ENCODE measurements around the gene SMIM35. TPM values are rescaled to one million over a fixed set of nuclear protein-coding genes. Genes with fewer than 3 reads are reported as not detected.
A peak's percentile ranks its signal among the peaks of the same experiment; 100 is the strongest.

Gene SMIM35
- total RNA-seq, 1 experiment from 2014 or later, result not detected

DNA sequence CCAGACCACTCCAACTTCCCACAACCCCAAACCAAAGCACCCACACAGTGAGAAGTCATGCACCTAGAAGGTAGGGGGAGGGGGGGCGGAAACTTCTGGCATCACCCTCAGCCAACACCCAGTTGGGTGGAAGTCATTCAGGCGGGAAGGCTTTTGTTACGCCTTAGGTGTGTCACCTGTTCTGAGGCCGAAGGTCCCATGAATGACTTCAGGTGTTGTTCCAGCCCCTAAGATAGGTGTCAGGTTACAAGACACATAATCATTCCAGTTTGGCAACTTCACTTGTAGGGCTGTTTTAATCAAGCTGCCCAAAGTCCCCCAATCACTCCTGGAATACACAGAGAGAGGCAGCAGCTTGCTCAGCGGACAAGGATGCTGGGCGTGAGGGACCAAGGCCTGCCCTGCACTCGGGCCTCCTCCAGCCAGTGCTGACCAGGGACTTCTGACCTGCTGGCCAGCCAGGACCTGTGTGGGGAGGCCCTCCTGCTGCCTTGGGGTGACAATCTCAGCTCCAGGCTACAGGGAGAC is 9.9 kb downstream of the SMIM35 start, which contains the start of gene TMPRSS4:
TMPRSS4 (plus strand) TSS at position 325 of the 528 bp plus-strand sequence. CDS start 225 bp downstream, outside the sequence.
- Histone ChIP-seq H2BK12ac (ENCODE audit: insufficient read length, low read depth, low read length) (no peak within 1 kb of the TSS), H2BK20ac (ENCODE audit: low read depth, low read length, poor library complexity, severe bottlenecking) (no peak within 1 kb of the TSS), H4K8ac (replicated peaks; ENCODE audit: insufficient read length, low read depth, low read length) (no peak within 1 kb of the TSS), H2AFZ (ENCODE audit: low read length) (no peak within 1 kb of the TSS), H3K4me2 (ENCODE audit: insufficient read depth, insufficient read length, low read length) (no peak within 1 kb of the TSS), H3K23ac (ENCODE audit: insufficient read length, low read depth, low read length) (no peak within 1 kb of the TSS), H3K4me1 (ENCODE audit: insufficient read depth, low read length) (no peaks in the 10 kb centered on the region; the same call in 1 of the 2 replicates), H4K5ac (ENCODE audit: insufficient read length, low read depth, low read length) (no peak within 1 kb of the TSS), H2BK15ac (ENCODE audit: low read depth, low read length) (no peak within 1 kb of the TSS), H3K18ac (ENCODE audit: insufficient read length, low read depth, low read length) (no peak within 1 kb of the TSS), H3K56ac (ENCODE audit: insufficient read length, low read depth, low read length) (no peak within 1 kb of the TSS), H3K27me3 (ENCODE audit: insufficient read depth, low read length) (no peaks in the 10 kb centered on the region), H3K9ac (ENCODE audit: extremely low read depth, insufficient read length, low read length) (no peak within 1 kb of the TSS), H2BK120ac (ENCODE audit: low read depth, low read length, poor library complexity, severe bottlenecking) (no peak within 1 kb of the TSS), H3K4ac (ENCODE audit: low read depth, low read length) (no peak within 1 kb of the TSS), H4K20me1 (ENCODE audit: control insufficient read depth, insufficient read depth, insufficient read length) (no peaks in the 10 kb centered on the region), H3K9me3 (ENCODE audit: control insufficient read depth, low read depth, low read length) (no peaks in the 10 kb centered on the region), H3K23me2 (ENCODE audit: insufficient read length, low read depth, low read length, poor library complexity, severe bottlenecking) (no peaks in the 10 kb centered on the region), H3K27ac (ENCODE audit: insufficient read length, low read depth, low read length) (no peak within 1 kb of the TSS), H3K79me1 (ENCODE audit: insufficient read depth, low read depth, low read length, poor library complexity, severe bottlenecking) (no peaks in the 10 kb centered on the region), H3K79me2 (ENCODE audit: insufficient read depth, low read length) (no peaks in the 10 kb centered on the region), H4K91ac (ENCODE audit: insufficient read length, low read depth, low read length) (no peak within 1 kb of the TSS), H2BK5ac (ENCODE audit: insufficient read length, low read length) (no peak within 1 kb of the TSS), H3T11ph (ENCODE audit: low read length) (no peak within 1 kb of the TSS), H2AK5ac (ENCODE audit: insufficient read length, low read length) (no peak within 1 kb of the TSS), H3K14ac (ENCODE audit: insufficient read depth, low read length) (no peak within 1 kb of the TSS; the same call in 1 of the 2 replicates)
- H3K4me3 Mint-ChIP-seq, result no peak within 1 kb of the TSS
- TF ChIP-seq, protein P1, sequence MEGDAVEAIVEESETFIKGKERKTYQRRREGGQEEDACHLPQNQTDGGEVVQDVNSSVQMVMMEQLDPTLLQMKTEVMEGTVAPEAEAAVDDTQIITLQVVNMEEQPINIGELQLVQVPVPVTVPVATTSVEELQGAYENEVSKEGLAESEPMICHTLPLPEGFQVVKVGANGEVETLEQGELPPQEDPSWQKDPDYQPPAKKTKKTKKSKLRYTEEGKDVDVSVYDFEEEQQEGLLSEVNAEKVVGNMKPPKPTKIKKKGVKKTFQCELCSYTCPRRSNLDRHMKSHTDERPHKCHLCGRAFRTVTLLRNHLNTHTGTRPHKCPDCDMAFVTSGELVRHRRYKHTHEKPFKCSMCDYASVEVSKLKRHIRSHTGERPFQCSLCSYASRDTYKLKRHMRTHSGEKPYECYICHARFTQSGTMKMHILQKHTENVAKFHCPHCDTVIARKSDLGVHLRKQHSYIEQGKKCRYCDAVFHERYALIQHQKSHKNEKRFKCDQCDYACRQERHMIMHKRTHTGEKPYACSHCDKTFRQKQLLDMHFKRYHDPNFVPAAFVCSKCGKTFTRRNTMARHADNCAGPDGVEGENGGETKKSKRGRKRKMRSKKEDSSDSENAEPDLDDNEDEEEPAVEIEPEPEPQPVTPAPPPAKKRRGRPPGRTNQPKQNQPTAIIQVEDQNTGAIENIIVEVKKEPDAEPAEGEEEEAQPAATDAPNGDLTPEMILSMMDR (conservative IDR thresholded peaks at IDR 0.05), result no peak
- DNase-seq, result peak; percentile 46
- H3K27me3 Mint-ChIP-seq (ENCODE audit: low read depth), result peaks cover 13% of the 10 kb centered on the region
- peaks cover 0 to 3% of the 10 kb centered on the region in 2 experiments; a peak in 1 of 5 replicates for H3K9me3 Mint-ChIP-seq
- no peaks in the 10 kb centered on the region for H3K36me3 Mint-ChIP-seq (ENCODE audit: insufficient read depth in 1 of 3, low read depth in 3 of 3)
- no CpG with 5 or more reads among the region's 7 CpGs for WGBS (ENCODE audit: extremely low coverage, insufficient read length, low lambda C conversion rate)
- H3K4me1 Mint-ChIP-seq, result peaks cover 11 to 28% of the 10 kb centered on the region in 2 experiments
- H3K27ac Mint-ChIP-seq, result no peak within 1 kb of the TSS

Measured in H9 (cell line).